ENCODE measurements around the gene PDLIM3.

Gene PDLIM3

DNA sequence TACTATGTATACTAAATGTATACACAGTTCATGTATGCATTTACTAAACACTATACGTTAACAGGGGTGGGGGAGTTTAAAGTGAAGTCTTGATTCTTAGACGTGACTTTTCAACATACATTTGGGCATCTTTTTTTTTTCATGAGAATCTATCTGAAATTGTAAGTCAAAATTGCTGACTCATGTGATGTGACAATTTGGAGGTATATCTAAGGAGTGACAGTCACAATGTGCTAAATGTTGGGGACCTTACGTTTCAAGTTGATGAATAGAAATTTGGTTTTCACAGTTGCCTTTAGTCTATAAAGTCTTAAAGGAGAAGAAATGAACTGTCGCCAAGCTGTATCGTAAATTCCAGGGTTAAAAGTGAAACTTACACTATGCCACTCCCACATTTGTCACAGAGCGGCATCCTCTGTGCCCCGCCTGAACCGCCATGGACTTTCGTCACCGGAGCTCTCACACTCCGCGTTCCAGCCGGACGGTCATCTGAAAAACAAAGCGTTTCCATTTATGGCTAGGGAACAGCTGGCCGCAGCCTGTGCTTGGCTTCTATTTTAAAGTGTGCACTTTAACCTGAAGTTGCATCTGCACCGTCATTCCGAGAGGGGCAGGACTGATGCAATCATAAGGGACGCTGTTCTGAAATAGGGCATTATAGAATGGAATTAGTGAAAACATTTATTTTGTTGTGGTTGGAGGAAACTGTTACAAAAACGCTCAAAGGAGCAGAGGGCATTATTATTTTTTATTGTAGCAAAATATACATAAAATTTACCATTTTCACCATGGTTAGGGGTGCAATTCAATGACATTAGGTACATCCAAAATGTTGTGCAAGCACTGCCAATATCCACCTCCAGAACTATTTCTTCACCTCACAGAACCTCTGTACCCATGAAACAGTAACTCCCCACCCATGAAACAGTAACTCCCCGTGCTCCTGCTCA lies 30.9 kb downstream of the PDLIM3 start:
- H3K4me3 ChIP-seq (ENCODE audit: low read length), result no peak overlapping the region
- no peaks in the 10 kb centered on the region for H3K36me3 ChIP-seq (ENCODE audit: control insufficient read depth, low read length)
- no peaks in the 10 kb centered on the region for H3K9me2 ChIP-seq (replicated peaks; ENCODE audit: control insufficient read depth, low read length)
- no peaks in the 10 kb centered on the region for H3K9me3 ChIP-seq (ENCODE audit: control insufficient read depth, insufficient read depth, low read length)
- H3K27ac ChIP-seq (ENCODE audit: low read depth, low read length), result no peak overlapping the region
- no peaks in the 10 kb centered on the region for H4K20me1 ChIP-seq (ENCODE audit: control insufficient read depth, insufficient read depth, low read depth, low read length)
- H3K4me1 ChIP-seq (ENCODE audit: control insufficient read depth, low read length), result no peaks in the 10 kb centered on the region
- H3K79me2 ChIP-seq (ENCODE audit: control insufficient read depth, low read length), result no peaks in the 10 kb centered on the region
- no peak for TF ChIP-seq EZH2phosphoT487 (IDR thresholded peaks at IDR 0.05; ENCODE audit: borderline replicate concordance, low read length)
- TF ChIP-seq CTCF (IDR thresholded peaks at IDR 0.05; ENCODE audit: low read depth, low read length, poor library complexity, severe bottlenecking), result no peak
- no peak overlapping the region for H3K4me2 ChIP-seq (ENCODE audit: low read length)
- no peaks in the 10 kb centered on the region for H3K27me3 ChIP-seq (ENCODE audit: control insufficient read depth, low read length)
- no peaks in the 10 kb centered on the region for H3F3A ChIP-seq (ENCODE audit: control insufficient read depth, insufficient read depth)

GRCh38 chr4:185502386-185502785 lies 32.9 kb downstream of the PDLIM3 start:
- Histone ChIP-seq H3K79me2 (ENCODE audit: control insufficient read depth, low read length) (no peaks in the 10 kb centered on the region), H4K20me1 (ENCODE audit: control insufficient read depth, insufficient read depth, low read depth, low read length) (no peaks in the 10 kb centered on the region), H3K27me3 (ENCODE audit: control insufficient read depth, low read length) (no peaks in the 10 kb centered on the region), H3K9me3 (ENCODE audit: control insufficient read depth, insufficient read depth, low read length) (no peaks in the 10 kb centered on the region), H3F3A (ENCODE audit: control insufficient read depth, insufficient read depth) (no peaks in the 10 kb centered on the region), H3K27ac (ENCODE audit: low read depth, low read length) (no peak overlapping the region), H3K4me3 (ENCODE audit: low read length) (no peak overlapping the region), H3K9me2 (replicated peaks; ENCODE audit: control insufficient read depth, low read length) (no peaks in the 10 kb centered on the region), H3K4me2 (ENCODE audit: low read length) (no peak overlapping the region), H3K4me1 (ENCODE audit: control insufficient read depth, low read length) (no peaks in the 10 kb centered on the region), H3K36me3 (ENCODE audit: control insufficient read depth, low read length) (no peaks in the 10 kb centered on the region)
- no peak for TF ChIP-seq EZH2phosphoT487 (IDR thresholded peaks at IDR 0.05; ENCODE audit: borderline replicate concordance, low read length)
- no peak for TF ChIP-seq CTCF (IDR thresholded peaks at IDR 0.05; ENCODE audit: low read depth, low read length, poor library complexity, severe bottlenecking)

GRCh38 chr4:185500576-185500975 lies 34.7 kb downstream of the PDLIM3 start:
- no peak overlapping the region for H3K4me2 ChIP-seq (ENCODE audit: low read length)
- no peaks in the 10 kb centered on the region for H3K79me2 ChIP-seq (ENCODE audit: control insufficient read depth, low read length)
- no peaks in the 10 kb centered on the region for H3K27me3 ChIP-seq (ENCODE audit: control insufficient read depth, low read length)

More at GRCh38 chr4:185500576-185500975, 34.7 kb downstream of the PDLIM3 start:
- Histone ChIP-seq H3K9me3 (ENCODE audit: control insufficient read depth, insufficient read depth, low read length) (no peaks in the 10 kb centered on the region), H4K20me1 (ENCODE audit: control insufficient read depth, insufficient read depth, low read depth, low read length) (no peaks in the 10 kb centered on the region), H3K4me1 (ENCODE audit: control insufficient read depth, low read length) (no peaks in the 10 kb centered on the region), H3K4me3 (ENCODE audit: low read length) (no peak overlapping the region), H3F3A (ENCODE audit: control insufficient read depth, insufficient read depth) (no peaks in the 10 kb centered on the region), H3K36me3 (ENCODE audit: control insufficient read depth, low read length) (no peaks in the 10 kb centered on the region), H3K27ac (ENCODE audit: low read depth, low read length) (no peak overlapping the region), H3K9me2 (replicated peaks; ENCODE audit: control insufficient read depth, low read length) (no peaks in the 10 kb centered on the region)
- TF ChIP-seq EZH2phosphoT487 (IDR thresholded peaks at IDR 0.05; ENCODE audit: borderline replicate concordance, low read length) (no peak), CTCF (IDR thresholded peaks at IDR 0.05; ENCODE audit: low read depth, low read length, poor library complexity, severe bottlenecking) (no peak)

Data from DOHH2 (cell line).